HCEC 1CT (cell line): ENCODE measurements around the gene RPP38.

Experiments used
- DNase-seq: peaks from one replicate; pipeline ENCODE4 v3.0.0-alpha.2; 2017

Gene RPP38

DNA sequence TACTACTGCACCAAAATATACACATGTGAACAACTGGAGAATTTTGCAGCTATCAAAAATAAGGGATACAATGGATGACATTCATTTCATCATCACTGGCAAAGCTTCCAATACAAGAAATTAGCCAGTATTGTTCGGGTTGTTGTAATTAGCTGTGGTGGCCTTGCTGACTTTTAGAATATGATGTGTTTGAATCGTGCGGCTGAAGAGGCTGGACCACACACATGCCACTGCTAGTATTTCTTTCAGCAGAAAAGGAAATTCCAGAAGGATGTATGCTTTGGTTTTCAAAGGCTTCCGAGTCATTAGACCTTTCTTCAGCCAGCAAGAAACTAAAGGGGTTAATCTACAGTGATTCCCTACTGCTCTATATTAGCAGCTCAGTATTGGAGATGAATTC, 16.6 kb downstream of the RPP38 start:
- no peak for DNase-seq

DNA sequence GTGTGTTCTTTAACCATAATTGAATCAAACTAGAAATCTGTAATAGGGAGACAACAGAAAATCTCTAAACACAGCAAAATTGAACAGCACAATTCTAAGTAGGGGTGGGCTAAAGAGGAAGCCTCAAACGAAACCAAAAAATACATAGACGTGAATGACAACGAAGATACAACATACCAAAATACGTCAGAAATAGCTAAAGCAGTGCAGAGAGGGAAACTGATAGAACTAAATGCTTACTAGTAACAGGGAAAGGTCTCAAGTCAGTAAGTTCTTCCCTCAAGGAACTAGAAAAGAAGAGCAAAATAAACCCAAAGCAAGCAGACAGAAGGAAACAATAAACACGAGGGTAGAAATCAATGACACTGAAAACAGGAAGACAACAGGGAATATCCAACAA, 19.1 kb downstream of the RPP38 start:
- no peak for DNase-seq

DNA sequence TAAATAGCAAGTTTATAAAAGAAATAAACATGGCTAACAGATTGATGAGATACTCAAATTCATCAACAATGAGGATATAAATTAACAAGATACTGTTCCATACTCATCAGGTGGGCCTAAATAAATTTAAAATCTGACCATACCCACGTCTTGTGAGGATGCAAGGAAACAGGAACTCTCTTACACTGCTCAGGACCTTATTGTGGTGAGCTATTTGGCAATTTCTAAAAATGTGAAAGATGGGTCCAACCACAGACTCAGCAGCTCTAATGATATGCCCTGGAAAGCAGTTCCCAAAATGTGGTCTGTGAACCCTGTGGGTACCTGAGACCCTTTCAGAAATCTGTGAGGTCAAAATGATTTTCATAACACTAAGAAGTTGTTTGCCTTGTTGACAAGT, 21.5 kb downstream of the RPP38 start:
- DNase-seq: no peak

DNA sequence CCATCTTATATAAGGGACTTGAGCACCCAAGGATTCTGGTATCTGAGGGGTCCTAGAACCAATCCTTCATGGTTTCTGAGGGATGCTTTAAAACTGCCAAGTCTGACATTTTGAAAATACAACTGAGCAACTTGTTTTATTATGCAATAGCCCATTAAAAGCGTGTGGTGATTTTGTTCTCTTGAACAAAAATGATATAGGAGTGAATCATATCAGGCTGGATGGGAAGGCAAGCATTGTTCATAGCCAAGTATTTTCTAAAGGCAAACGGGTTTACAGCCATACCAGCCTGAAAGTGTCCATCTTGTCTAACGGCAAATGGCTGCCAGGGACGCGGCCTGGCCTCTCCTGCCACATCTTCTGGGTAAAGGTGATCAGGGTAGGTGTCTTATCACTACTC, 23.4 kb downstream of the RPP38 start:
- peak; percentile 90 for DNase-seq

DNA sequence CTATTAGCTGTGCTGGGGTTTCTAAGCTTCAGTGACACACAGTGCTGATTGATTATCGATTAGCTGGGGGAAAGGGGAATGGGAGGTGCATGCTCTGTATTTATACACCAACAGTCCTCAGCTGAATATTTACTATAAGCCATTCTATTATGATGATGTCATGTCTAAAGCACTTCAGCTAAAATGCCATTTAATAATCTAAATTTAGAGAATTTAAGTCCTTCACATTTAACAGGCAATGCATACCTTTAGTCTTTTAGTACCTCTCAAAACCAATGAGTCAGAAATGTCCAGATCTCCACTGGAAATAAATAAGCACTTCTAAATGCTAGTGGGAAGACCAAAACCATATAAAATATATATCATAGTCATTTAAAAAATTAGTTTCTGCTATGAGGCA, 24.6 kb downstream of the RPP38 start:
- DNase-seq: peak; percentile 49

DNA sequence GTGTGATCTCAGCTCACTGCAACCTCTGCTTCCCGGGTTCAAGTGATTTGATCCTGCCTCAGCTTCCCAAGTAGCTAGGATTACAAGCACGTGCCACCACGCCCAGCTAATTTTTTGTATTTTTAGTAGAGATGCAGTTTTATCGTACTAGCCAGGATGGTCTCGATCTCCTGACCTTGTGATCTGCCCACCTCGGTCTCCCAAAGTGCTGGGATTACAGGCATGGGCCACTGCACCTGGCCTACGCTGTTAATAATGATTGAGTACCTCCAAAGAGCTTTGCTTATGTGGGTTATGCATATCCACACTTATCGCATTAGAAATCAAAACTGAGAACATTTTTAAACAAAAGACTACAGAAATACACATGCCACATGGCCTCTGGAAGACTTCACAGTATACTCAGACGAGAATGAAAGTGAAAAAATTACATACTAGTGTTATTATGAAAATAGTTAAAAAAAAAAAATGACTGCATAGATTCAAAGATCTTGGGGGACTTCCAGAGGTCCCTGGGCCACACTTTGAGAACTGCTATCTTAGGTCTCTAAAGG, 25.4 kb downstream of the RPP38 start:
- DNase-seq: no peak

DNA sequence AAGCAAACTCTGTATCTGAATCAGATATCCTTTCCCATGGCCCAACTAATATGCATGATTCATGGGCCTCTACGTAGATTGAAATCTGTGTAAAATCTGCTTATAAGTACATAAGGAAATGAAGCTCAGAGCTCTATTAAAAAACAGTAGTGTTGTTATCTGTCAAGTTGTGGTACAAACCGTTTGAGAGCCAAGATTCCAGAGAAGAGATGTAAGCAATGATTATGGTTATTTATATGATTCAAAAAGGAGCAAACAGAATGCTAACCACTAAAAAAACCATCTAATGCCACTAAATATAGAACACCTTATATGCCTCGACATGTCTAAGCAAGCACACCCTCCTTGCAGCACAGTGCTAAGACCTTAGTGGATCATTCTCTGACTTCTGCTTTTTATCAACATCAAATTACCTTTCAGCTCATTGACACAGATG, 26.6 kb downstream of the RPP38 start:
- DNase-seq: peak; percentile 91

DNA sequence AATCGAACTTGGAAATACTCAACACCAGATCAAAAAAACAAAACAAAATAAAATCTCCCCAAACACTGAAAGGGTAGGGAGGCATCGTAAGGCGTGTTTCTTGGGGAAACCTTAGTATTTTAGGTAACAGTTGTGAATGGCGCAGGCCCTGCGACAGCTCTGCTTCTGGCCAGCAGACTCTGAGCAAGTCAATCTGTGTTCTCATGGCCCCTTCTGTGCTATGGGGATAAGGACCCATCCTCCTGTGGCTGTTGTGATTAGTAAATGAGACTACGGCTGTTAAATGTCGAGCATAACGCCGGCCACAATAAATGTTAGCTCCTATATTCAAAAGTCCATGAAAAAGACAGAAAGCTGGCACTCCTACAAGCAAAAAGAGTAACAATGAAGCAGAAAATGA, 27.0 kb downstream of the RPP38 start:
- no peak for DNase-seq

DNA sequence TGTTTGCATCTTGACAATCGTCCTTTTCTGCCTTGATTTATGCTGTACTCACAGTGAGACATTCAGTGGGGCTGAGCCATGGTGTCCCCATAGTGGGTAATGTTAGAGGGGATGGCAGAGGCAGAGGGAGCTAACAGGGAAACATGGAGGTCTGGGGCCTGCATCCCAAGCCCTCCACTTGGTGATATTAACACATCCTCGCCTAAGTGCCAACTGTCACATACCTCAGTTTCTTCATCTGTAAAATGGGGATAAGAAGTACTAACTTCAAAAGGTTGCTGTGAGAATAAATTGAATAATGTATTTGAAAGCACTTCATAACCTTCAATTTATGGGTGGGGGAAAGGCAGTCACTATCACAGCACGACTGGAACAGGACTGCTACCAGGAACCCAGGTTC, 27.8 kb downstream of the RPP38 start:
- no peak for DNase-seq

DNA sequence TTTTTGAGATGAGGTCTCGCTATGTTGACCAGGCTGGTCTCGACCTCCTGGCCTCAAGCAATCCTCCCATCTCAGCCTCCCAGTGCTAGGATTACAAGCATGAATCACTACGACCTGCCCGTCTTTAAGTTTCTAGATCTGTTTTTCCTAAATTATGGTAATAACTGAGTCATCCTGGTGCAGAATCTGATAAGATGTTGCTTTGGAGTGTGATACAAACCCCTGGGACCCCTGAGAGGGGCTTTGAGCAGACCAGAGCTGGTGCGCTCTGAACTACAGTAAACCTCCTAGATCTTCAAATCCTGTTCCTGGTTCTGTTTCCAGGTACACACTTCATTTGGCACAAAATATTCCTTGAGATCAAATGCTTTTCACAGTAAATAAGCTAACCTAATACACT, 34.2 kb downstream of the RPP38 start:
- DNase-seq: no peak

DNA sequence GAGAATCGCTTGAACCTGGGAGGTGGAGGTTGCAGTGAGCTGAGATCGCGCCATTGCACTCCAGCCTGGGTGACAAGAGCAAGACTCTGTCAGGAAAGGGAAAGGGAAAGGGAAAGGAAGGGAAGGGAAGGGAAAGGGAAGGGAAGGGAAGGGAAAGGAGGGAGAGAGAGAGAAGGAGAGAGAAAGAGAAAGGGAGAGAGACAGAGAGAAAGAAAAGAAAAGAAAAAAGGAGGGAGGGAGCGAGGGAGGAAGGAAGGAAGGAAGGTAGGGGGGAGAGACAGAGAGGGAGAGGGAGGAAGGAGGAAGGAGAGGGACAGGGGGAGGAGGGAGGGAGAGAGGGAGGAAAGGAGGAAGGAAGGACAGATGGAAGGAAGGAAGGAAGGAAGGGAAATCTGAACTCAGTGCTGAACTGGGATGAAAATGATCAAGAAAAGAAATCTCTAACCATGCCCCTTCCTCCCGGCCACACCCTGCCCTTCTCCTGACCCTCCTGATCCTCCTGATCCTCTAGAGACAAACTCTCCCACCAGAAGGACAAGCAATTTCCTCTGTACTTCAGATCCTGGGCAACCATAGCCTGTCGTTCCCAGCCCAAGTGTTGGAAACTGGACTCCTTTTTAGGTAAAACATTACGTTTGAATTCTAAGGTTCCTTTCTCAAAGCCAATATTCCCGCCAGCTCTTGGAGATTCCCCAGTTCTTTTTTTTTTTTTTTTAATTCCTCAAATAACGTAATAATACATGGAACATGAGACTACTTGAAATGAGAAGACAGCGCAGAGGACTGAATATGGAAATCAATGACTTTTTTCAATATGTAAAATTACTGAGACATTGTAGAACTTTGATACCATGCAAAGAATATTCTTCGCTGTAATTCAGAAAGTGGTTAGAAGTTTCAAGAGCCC, 39.2 kb downstream of the RPP38 start:
- DNase-seq: no peak

DNA sequence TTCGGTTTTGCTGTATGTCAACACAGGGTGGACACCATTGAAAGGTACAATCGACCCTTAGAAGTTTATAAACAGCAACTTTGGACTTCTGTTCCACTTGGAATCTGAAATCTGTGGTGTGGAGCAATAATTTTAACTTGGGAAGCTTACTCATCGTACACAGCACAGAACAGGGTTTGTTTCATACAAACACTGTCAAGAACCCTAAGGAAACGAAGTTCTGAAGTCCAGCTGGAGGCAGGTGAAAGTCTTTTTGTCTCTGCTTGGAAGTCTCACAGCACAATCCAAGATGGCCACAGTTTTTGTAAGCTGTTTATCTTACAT, 39.8 kb downstream of the RPP38 start:
- peak; percentile 71 for DNase-seq

DNA sequence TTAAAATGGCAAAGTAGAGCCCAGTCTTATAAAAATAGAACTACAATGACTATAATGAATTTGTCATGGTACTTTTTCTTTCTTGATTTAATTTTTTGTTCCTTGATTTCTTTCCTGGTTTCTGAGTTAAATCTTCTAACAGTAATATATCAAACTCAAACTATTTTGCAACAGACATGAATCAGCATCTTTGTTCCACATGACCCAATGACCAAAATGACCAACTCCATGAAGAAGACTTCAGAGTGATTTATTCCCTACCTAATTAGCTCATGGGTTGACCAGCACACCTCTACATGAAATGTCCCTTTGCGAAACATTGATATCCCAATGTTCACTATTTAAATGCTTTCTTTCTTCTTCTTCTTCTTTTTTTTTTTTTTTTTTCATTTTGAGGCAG, 40.5 kb downstream of the RPP38 start:
- DNase-seq: peak; percentile 48

DNA sequence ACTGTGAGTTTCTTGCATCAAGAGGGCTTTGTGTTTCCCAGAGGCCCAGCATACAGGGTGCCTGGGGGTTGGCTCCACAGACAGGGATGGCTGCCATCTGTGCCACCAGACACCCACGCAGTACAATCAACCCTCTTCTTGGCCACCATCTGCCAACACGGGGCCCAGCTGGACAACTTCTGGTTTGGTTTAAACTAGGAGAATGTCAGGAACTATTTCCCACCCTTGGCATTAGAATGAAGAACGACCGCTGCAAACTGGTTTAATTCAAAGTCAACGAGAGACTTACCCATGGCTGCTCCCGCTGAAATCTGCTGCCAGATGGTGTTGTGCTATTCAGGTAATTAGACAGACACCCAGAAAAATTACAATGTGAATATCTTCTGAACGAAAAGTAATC, 43.5 kb downstream of the RPP38 start:
- DNase-seq: no peak

DNA sequence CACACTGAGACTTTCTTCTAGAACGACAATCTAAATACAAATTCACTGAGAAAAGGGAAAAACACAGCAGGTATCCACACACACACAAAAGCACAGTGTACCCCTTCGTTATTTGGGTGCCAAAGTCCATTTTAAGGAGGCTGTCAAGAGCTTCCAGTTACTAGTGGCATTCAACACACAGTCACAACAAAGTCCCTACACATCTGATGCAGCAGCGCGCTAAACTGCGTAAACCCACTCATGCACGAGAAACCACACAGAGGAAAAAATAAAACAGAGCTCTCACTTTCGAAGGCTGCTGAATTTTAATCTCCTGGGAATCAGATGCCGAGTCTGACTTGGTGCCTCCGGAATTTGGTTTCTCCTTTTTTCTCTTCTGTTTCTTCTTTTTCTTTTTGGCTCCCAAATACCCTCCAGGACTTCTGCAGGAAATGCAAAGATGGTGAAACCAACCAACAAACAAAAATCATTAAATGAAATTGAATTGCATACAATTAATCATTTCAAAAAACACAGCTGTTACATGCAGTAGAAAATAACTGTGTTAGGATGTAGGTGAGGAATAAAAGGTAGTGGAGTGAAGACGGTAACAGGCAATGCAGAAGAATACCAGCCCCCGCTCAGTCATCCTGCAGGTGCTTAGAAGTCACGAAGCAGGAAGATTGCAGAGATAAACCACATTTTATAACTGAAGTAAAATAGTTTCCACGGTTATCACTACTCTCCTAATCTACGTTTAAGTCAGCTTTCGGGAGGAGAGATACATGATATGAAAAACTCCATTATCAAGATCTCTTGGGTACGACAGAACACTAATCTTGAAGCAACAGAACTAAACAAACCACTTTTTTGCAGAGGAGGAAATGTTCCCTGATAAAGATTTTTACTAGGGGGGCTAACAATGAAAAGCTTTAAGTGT, 44.2 kb downstream of the RPP38 start:
- no peak for DNase-seq

DNA sequence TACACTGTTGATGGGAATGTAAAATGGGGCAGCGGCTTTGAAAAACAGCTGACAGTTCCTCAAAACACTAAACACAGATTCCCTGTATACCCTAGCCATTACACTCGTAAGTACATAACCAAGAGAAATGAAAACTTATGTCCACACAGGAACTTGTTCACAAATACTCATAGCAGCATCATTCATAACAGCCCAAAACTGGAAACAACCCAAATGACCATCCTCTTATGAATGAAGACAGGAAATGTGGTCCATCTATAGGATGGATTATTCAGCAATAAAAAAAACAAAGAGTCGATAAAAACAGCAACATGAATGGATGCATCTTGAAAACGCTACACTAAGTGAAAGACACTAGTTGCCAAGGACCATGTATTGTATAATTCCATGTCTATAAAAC, 47.6 kb downstream of the RPP38 start:
- DNase-seq: peak; percentile 83

DNA sequence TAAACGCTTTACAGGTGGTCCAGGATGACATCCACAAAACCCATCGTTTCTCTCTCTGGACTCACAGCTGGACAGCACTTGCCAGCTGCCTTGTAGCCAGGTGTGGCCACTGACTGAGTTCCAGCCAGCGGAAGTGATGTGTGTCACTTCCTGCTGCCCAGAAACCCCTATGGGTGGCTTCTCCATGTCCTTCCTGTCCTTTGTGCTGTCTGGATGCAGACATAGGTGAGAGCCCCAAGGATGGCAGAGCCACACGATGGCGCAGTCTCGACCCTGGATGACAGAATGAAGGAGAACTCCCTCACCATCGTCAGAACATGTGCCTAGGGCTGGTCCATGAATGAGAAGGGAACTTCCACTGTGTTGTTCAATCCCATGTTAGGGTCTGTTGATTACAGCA, 49.2 kb downstream of the RPP38 start:
- no peak for DNase-seq

DNA sequence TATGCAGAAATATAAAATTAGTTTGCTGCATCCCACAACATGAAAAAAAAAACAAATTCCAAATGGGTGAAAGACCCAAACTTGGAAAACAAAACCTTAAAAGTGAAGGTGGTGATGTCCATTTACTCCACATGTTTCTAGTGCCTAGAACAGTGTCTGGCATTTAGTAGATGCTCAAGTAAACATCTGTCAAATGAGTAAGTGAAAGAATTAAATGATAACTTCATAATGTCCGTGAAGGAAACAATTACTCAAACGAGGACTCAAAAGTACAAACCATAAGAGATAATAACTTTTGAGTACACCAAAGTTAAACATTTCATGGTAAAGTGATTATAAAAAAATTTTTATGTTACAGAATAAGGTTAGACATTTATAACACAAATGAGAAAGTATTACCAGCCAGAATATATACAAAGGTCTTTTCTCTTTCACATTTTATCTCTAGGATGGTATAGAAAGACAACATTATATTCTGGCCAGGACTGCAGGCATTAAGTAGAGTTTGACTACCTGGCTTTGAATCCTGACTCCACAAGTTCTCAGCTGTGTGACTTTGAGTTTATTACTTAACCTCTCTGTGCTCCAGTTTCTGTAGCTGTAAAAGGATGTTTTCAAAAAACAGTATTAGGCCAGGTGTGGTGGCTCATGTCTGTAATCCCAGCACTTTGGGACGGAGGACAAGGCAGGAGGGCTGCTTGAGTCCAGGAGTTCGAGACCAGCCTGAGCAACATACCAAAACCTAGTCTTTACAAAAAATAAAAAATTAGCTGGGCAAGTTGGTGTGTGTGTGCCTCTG, 50.6 kb downstream of the RPP38 start:
- no peak for DNase-seq

DNA sequence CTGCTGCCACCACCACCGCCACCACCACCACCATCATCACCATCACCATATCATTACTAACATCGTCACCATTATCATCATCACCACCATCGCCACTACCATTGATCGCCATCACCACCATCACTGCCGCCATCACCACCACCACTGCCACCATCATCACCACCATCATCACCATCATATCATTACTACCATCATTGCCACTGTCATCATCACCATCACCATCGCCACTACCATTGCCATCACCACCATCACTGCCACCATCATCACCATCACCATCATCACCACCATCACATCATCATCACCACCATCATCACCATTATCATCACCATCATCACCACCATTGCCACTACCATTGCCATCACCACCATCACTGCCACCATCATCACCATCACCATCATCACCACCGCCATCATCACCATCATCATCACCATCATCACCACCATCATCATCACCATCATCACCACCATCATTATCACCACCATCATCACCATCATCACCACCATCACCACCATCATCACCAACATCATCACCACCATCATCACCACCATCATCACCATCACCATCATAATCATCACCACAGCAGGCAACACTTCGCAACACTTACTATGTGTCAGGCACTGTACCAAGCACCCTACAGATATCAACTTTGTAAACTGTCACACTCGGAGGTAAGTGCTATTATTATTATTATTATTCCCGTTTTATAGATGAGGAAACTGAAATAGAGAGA, 52.1 kb downstream of the RPP38 start:
- DNase-seq: no peak

DNA sequence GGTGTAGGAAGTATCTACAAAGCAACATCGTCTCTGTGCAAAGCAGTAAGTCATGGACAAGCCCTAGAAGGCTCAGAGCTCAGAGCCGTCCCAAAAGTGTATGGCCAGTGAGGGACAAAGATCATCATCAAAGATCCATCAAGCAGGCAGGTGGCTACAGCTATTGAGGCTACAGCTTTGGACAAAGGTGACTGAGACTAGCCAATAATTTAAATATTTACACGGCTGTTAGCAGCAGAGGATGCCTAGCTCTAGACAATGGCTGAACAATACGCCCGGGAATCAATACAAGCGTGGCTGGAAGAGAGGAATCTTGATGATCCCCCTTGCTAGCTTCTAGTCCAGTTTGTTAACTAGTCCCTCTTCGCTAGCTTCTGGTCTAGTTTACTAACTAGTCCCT, 53.4 kb downstream of the RPP38 start:
- DNase-seq: no peak

DNA sequence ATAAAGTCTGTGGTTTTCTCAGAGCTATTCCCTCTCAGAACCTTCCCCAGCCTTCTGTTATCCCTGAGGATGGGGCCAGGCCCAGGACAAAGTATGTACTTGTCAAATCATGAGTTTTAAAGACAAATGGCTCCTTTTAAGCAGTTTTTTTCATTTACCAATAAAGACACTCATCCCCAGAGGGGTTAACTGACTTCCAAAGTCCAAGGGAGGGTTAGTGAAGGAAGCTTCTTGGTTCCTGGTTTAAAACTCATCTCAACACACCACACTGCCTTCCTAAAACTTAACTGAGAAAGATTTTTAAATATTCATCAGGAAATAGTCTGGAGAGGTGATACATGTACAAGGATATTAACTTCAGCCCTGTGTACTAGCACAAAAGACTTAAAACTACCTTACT, 55.4 kb downstream of the RPP38 start:
- DNase-seq: no peak
